Measurements from ENCODE around the gene SH3BP5L. TPM values are rescaled to one million over a fixed set of nuclear protein-coding genes. Genes with fewer than 3 reads are reported as not detected.

Gene SH3BP5L
- total RNA-seq, 6 experiments from 2014 or later: 9.8 to 13.1 (median 12.4) TPM

GRCh38 chr1:248782416-248783141 lies 43.1 kb downstream of the SH3BP5L start:
- DNase-seq (no peak), ATAC-seq (no peak)
- intact Hi-C loops (cut with DNase I): no loop called here
- TF ChIP-seq CTCF (IDR thresholded peaks at IDR 0.05) (no peak), POLR2A (IDR thresholded peaks at IDR 0.05) (no peak)
- no peaks in the 10 kb centered on the region for H3K36me3 ChIP-seq
- no peak overlapping the region for H3K4me3 ChIP-seq
- H3K9me3 ChIP-seq: no peaks in the 10 kb centered on the region
- 83% methylated on average over 8 of the region's 16 CpGs for WGBS (ENCODE audit: insufficient coverage, low coverage, low lambda C conversion rate, missing lambda C conversion rate)
- no peaks in the 10 kb centered on the region for H3K27me3 ChIP-seq
- no peak overlapping the region for H3K27ac ChIP-seq
- H3K4me1 ChIP-seq: no peaks in the 10 kb centered on the region

- TF ChIP-seq CTCF (IDR thresholded peaks at IDR 0.05) (no peak), POLR2A (IDR thresholded peaks at IDR 0.05) (no peak)
- no peak overlapping the region for H3K4me3 ChIP-seq
- ATAC-seq: no peak
- no peak overlapping the region for H3K27ac ChIP-seq
- no peaks in the 10 kb centered on the region for H3K4me1 ChIP-seq
- no peaks in the 10 kb centered on the region for H3K9me3 ChIP-seq
- no peaks in the 10 kb centered on the region for H3K27me3 ChIP-seq
- H3K36me3 ChIP-seq: no peaks in the 10 kb centered on the region
- no peak for DNase-seq
- intact Hi-C loops (cut with DNase I): no loop called here
- 13% methylated on average over 2 of the region's 2 CpGs for WGBS (ENCODE audit: insufficient coverage, low coverage, low lambda C conversion rate, missing lambda C conversion rate)
These were observed 46.4 kb downstream of the SH3BP5L start for GRCh38 chr1:248779350-248779749.

- Histone ChIP-seq H3K27ac (no peak overlapping the region), H3K27me3 (no peaks in the 10 kb centered on the region), H3K9me3 (no peaks in the 10 kb centered on the region), H3K4me3 (no peak overlapping the region), H3K4me1 (no peaks in the 10 kb centered on the region), H3K36me3 (no peaks in the 10 kb centered on the region)
- DNase-seq (no peak), ATAC-seq (no peak)
- intact Hi-C loops (cut with DNase I): no loop called here
- TF ChIP-seq POLR2A (IDR thresholded peaks at IDR 0.05) (no peak), CTCF (IDR thresholded peaks at IDR 0.05) (no peak)
- WGBS (ENCODE audit: insufficient coverage, low coverage, low lambda C conversion rate, missing lambda C conversion rate): 70% methylated on average over 2 of the region's 2 CpGs
These were observed 46.8 kb downstream of the SH3BP5L start for GRCh38 chr1:248778906-248779305.

- Histone ChIP-seq H3K27me3 (no peaks in the 10 kb centered on the region), H3K4me1 (no peaks in the 10 kb centered on the region), H3K4me3 (no peak overlapping the region), H3K9me3 (no peaks in the 10 kb centered on the region), H3K27ac (no peak overlapping the region), H3K36me3 (no peaks in the 10 kb centered on the region)
- no peak for DNase-seq
- intact Hi-C loops (cut with DNase I): no loop called here
- ATAC-seq: no peak
- TF ChIP-seq CTCF (IDR thresholded peaks at IDR 0.05): no peak
- TF ChIP-seq POLR2A (IDR thresholded peaks at IDR 0.05): no peak
These were observed 48.7 kb downstream of the SH3BP5L start for GRCh38 chr1:248776991-248777390.

GRCh38 chr1:248775441-248775840 lies 50.3 kb downstream of the SH3BP5L start:
- WGBS (ENCODE audit: insufficient coverage, low coverage, low lambda C conversion rate, missing lambda C conversion rate): 66% methylated on average over 4 of the region's 4 CpGs
- H3K27me3 ChIP-seq: no peaks in the 10 kb centered on the region
- intact Hi-C loops (cut with DNase I): no loop called here
- no peaks in the 10 kb centered on the region for H3K9me3 ChIP-seq
- no peak overlapping the region for H3K4me3 ChIP-seq
- DNase-seq: no peak
- no peak for ATAC-seq
- H3K36me3 ChIP-seq: no peaks in the 10 kb centered on the region
- no peaks in the 10 kb centered on the region for H3K4me1 ChIP-seq
- TF ChIP-seq POLR2A (IDR thresholded peaks at IDR 0.05): no peak
- TF ChIP-seq CTCF (IDR thresholded peaks at IDR 0.05): no peak
- H3K27ac ChIP-seq: no peak overlapping the region
